PC-3 (cell line): Measurements from ENCODE around the gene BBLN.

Source experiments
- EZH2phosphoT487 ChIP-seq: fragments of 300-600 bp; sonication (generic); IDR thresholded peaks from 2 replicates; pipeline ENCODE4 v1.6.1; 2018; ENCODE audit warnings: mild to moderate bottlenecking, antibody characterized with exemption, low read length, borderline replicate concordance
- TF ChIP-seq, protein P1 (sequence below): fragments of 300-600 bp; sonication (generic); conservative IDR thresholded peaks from 2 replicates; pipeline ENCODE4 v1.5.1; 2017; ENCODE audit warnings: antibody characterized with exemption, low read depth, mild to moderate bottlenecking, low read length

DNA sequence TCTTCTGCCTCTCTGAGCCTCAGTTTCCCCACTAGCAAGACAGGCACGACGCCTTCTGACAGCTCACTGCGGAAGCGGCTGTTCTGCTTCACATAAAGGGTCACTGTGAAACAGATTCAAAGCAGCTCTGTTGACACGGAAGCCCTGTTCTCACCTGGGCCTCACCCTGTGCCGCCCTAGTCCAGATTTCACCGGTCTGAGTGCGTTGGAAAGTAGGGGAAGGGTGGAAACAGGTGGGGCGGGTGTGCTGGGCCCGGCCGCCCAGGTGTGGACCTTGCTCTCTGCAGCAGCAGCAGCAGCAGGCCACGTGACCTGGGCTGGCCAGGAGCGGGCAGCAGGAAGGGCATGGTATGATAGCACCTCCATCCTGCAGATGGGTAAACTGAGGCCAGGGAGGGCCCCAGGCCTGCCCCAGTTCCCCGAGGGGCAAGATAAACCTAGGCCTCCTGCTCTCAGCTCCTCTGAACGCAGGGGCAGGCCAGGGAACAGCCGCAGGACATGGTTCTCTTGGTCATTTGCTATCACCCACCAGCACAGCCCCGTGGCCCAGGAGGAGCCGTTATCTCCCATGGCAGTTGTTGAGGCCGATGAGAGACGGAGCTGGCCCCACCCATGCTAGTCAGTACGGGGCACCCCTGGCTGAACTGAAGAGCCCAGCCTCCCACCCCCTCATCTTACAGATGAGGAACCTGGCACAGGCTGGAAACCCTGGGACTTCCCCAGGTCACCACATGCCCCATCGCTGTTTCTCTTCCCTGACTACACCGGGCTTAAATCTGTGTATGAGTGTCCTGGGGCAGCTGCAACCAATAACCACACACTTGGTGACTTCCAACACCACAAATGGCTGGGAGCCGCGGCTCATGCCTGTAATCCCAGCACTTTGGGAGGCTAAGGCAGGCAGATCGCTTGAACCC, 44.6 kb upstream of the BBLN start:
- no peak for TF ChIP-seq EZH2phosphoT487
- TF ChIP-seq, protein P1, sequence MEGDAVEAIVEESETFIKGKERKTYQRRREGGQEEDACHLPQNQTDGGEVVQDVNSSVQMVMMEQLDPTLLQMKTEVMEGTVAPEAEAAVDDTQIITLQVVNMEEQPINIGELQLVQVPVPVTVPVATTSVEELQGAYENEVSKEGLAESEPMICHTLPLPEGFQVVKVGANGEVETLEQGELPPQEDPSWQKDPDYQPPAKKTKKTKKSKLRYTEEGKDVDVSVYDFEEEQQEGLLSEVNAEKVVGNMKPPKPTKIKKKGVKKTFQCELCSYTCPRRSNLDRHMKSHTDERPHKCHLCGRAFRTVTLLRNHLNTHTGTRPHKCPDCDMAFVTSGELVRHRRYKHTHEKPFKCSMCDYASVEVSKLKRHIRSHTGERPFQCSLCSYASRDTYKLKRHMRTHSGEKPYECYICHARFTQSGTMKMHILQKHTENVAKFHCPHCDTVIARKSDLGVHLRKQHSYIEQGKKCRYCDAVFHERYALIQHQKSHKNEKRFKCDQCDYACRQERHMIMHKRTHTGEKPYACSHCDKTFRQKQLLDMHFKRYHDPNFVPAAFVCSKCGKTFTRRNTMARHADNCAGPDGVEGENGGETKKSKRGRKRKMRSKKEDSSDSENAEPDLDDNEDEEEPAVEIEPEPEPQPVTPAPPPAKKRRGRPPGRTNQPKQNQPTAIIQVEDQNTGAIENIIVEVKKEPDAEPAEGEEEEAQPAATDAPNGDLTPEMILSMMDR = no peak
